HUES64 (cell line): Measurements from ENCODE around the gene GRID1.
"Not testable (repeated sequence)": the region's sequence is repeated elsewhere in the genome, so short reads cannot be mapped to it uniquely, and the experiment has no call there.

Experiments used
- H3K27ac ChIP-seq: 2 replicates; pipeline ENCODE4 v1.7.0; 2013; ENCODE audit warnings: low read depth, low read length, inconsistent platforms
- H3K27me3 ChIP-seq: 2 replicates; pipeline ENCODE4 v1.6.1; 2013; ENCODE audit warnings: mild to moderate bottlenecking, low read length; ENCODE audit not compliant: insufficient read depth
- H3K36me3 ChIP-seq: 2 replicates; pipeline ENCODE4 v1.6.1; 2013; ENCODE audit warnings: mild to moderate bottlenecking, low read length; ENCODE audit not compliant: insufficient read depth
- H3K4me1 ChIP-seq: 2 replicates; pipeline ENCODE4 v1.6.1; 2013; ENCODE audit warnings: mild to moderate bottlenecking, low read length, moderate library complexity; ENCODE audit not compliant: insufficient read depth
- H3K4me3 ChIP-seq: 2 replicates; pipeline ENCODE4 v1.5.1; 2013; ENCODE audit warnings: mild to moderate bottlenecking, low read length, moderate library complexity
- H3K9ac ChIP-seq: 2 replicates; pipeline ENCODE4 v1.6.1; 2013; ENCODE audit warnings: mild to moderate bottlenecking, low read depth, low read length
- H3K9me3 ChIP-seq: 2 replicates; pipeline ENCODE4 v1.6.1; 2013; ENCODE audit warnings: low read depth, low read length; ENCODE audit not compliant: insufficient read depth
- WGBS: fragments of 150-250, 120-280 bp; methylation state at CpG from one replicate; pipeline ENCODE4 v1.1.7; 2013; ENCODE audit warnings: missing lambda C conversion rate; 5-methylcytosine and 5-hydroxymethylcytosine counted together

The GRID1 gene

DNA sequence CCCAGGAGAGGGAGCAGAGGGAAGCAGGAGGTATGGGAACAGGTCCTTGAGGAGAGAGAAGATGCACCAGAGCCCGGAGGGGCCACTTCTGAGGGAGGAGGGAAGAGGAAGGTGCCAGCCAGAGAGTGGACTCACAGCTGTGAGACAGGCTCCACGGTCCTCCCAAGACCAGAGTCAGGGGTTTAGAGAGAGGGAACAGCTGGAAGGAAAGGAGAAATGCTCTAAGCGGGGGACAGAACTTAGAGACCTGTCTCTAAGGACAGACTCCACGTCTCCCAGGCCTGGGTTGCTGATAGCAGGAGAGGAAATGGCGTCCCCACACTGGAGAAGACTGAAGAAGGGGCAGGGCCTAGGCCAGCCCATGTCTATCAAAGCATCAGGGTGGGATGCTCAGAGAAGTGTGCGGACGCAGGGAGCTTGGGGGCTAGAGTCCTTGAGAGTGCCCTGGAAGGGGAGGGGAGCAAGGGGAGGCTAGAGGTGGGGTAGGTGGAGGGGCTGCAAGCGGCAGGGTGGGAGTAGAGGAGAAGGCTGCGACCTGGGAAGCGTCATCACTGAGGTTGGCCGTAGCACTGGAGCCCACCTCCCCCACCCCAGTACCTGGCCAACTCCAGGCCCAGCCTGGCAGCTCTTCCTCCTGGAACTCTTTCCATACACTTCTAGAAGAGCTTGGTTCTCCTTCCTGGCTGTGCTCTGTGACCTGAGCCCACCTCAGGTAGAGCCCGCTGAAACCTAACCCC is 25.6 kb upstream of the GRID1 start:
- H3K4me1 ChIP-seq, result peaks cover 4% of the 10 kb centered on the region
- H3K27ac ChIP-seq, result no peak overlapping the region
- H3K9ac ChIP-seq, result no peak overlapping the region
- H3K36me3 ChIP-seq, result no peaks in the 10 kb centered on the region
- H3K4me3 ChIP-seq, result no peak overlapping the region
- H3K9me3 ChIP-seq, result no peaks in the 10 kb centered on the region
- peaks cover 56% of the 10 kb centered on the region for H3K27me3 ChIP-seq
- 75% methylated on average over 12 of the region's 12 CpGs for WGBS

DNA sequence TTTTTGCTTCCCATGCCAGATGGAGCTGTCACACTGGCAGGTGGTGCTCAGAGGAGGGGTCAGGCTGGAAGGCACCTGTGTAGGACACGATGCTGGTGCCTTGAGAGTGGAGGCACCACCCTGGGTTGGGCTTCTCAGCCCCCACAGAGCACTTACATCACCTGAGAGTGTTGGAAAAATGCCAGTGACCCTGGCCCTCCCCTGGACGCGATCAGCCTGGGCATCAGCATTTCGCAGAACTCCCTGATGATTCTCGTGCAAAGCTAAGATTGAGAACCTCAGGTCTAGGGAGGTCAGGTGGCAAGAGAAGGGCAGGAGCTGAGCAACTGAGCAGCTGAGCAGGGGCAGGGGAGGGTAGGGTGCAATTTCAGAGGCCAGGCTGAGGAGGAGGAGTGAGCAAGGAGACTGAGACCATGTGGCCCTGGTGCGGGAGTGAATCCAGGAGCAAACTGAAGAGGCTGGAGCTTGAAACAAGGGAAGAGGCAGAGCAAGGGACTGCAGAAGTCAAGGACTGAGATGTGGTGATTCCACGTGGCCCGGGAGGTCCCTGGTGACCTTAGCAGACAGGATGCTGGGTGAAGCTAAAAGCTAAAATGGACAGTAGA is 24.7 kb upstream of the GRID1 start:
- peaks cover 52% of the 10 kb centered on the region for H3K27me3 ChIP-seq

DNA sequence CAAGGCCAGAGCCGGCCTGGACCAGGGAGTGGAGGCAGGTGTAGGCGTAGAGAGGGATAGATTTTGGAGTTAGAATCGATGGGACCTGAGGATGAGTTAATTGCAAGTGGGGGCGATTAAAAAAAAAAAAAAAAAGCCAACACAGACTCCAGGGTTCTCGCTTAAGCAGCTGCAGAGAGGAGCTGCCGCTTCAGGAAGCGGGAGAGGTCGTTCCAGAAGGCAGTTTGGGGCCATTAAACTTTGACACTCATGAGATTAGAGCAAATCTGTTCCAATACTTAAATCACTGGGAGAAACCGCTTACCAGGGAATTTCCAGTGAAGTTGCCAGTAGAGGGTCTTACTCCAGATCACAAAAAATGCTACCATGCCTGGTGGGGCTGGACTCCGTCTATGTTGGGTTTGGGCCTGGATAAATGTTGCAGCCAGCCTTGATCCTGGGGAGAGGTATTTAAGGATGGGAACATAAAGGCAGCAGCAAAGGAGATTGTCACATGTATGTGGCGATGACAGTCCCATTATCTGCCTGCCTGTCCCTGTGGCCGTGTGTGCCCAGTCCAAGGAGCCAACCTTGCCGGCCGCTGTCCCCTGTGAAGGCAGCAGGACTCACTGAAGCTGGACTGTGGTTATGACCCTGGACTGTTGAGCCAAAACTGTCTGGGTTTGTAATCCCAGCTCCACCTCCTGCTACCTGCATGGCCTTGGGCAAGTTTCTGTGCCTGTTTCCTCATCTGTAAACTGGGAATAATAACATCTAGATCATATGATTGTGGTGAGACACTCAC is 23.9 kb upstream of the GRID1 start:
- H3K4me3 ChIP-seq, result peak overlapping the region; percentile 71
- WGBS, result 76% methylated on average over 14 of the region's 14 CpGs
- H3K36me3 ChIP-seq, result no peaks in the 10 kb centered on the region
- H3K9me3 ChIP-seq, result no peaks in the 10 kb centered on the region
- H3K27ac ChIP-seq, result no peak overlapping the region
- no peak overlapping the region for H3K9ac ChIP-seq
- H3K4me1 ChIP-seq, result peaks cover 4% of the 10 kb centered on the region
- peaks cover 50% of the 10 kb centered on the region for H3K27me3 ChIP-seq

More for the DNA sequence above, 24.7 kb upstream of the GRID1 start:
- Histone ChIP-seq H3K4me1 (peaks cover 4% of the 10 kb centered on the region), H3K36me3 (no peaks in the 10 kb centered on the region), H3K9me3 (no peaks in the 10 kb centered on the region), H3K9ac (no peak overlapping the region), H3K4me3 (no peak overlapping the region), H3K27ac (no peak overlapping the region)
- WGBS, result 90% methylated on average over 8 of the region's 8 CpGs

DNA sequence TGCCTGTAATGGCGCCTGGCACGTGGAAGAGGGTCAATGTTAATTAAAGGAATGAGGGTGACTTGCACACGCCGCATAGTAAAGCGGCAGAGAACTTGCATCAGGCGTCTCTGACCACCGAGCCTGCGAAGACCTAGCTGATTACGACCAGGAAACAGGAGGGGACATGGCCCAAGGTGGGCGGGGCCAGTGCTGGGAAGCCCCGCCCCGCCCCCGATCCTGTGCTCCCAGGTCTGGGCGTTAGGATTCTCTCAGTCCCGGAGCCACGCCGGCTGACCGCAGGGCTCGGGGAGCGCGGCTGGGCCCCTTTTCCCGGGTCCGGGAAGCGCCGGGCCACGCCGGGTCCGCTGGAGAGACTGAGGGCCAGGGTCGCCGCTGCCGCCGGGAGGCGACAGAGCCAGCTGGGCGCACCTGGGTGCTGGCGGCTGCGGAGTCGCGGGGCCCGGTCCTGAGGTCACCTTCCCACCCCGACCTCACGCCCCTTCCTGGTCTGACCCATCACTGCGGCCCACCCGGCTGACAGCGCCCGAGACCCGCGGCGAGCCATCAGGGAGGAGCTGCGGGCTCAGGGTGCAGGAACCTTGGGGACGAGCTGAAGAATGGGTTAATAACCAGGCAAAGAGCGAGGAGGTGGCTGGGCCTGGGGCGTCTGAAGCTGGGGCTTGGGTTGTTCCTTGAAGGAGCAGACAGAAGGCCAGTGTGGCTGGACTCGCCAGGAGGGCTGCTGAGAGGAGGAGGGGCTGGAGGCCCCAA is 23.0 kb upstream of the GRID1 start:
- Histone ChIP-seq H3K4me3 (peak overlapping the region; percentile 71), H3K27me3 (peaks cover 50% of the 10 kb centered on the region), H3K4me1 (peaks cover 4% of the 10 kb centered on the region), H3K9me3 (no peaks in the 10 kb centered on the region), H3K36me3 (no peaks in the 10 kb centered on the region), H3K27ac (no peak overlapping the region), H3K9ac (peak overlapping the region; percentile 56)
- WGBS, result 2% methylated on average over 53 of the region's 53 CpGs

DNA sequence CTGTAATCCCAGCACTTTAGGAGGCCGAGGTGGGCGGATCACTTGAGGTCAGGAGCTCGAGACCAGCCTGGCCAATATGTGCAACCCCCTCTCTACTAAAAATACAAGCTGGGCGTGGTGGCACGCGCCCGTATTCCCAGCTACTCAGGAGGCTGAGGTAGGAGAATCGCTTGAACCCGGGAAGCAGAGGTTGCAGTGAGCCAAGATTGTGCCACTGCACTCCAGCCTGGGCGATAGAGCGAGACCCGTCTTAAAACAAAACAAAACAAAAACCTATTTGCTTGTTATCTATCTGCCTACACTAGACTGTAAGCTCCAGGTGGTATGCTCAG is 22.5 kb upstream of the GRID1 start:
- 81% methylated on average over 12 of the region's 12 CpGs for WGBS
- Histone ChIP-seq H3K9ac (0 out of 2 replicates have a peak overlapping the region, but pooled peaks have one; percentile 19), H3K27me3 (peaks cover 50% of the 10 kb centered on the region), H3K4me3 (peak overlapping the region; percentile 71)
- H3K36me3 ChIP-seq, H3K4me1 ChIP-seq, H3K9me3 ChIP-seq, H3K27ac ChIP-seq: not testable (repeated sequence)

DNA sequence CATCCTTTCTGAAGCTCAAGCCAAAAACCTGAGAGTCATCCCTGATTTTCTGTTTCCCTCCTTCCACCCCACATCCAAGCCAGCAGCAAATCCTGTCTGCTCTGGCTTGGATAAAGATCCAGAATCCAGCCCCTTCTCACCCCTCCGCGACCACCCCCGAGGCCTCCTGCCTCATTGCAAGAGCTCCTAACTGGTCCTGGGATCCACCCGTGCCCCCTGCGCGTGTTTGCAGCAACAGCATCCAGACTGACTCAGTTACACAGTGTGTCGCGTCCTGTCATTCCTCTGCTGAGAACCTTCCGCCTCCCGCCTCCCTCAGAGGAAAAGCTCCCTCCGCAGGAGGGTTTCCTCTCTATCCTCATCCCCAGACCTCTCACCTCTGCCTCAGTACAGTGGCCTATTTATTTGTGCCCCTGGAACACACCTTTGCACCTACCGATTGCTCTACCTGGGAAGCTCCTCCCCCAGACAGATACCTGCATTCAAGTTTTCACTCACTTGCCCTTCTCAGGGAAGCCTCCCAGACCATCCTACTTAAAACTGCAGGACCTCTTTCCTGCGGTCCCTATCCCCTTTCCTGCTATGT is 21.6 kb upstream of the GRID1 start:
- H3K36me3 ChIP-seq, result no peaks in the 10 kb centered on the region
- WGBS, result 74% methylated on average over 13 of the region's 13 CpGs
- peaks cover 4% of the 10 kb centered on the region for H3K4me1 ChIP-seq
- H3K9me3 ChIP-seq, result no peaks in the 10 kb centered on the region
- no peak overlapping the region for H3K9ac ChIP-seq
- H3K27me3 ChIP-seq, result peaks cover 50% of the 10 kb centered on the region
- no peak overlapping the region for H3K27ac ChIP-seq
- H3K4me3 ChIP-seq, result no peak overlapping the region

DNA sequence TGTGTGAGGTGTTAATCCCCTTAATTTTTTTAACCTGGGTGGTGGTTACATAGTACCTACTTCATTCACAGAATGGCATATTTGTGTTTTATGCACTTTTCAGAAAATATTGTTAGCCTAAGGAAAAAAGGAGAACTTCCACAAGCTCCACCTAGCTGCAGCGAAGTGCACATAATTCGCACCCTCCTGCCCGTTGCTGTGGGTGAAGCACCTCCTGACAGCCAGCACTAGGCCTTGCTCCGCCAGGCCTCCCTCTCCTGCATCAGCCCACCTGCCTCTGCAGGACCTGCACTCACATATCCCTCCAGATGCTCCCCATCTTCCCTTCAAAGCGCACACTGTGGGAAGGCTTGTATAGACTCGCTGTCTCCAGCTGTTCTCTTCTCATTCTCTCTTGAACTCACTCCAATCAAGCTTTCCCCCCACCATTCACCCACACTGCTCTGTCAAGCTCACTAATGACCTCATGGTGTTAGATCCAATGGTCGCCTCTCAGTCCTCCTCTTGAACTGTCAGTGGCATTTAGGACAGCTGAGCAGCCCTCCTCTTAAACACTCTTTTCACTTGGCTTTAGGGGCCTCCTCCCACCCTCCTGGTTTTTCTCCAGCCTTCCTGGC is 20.7 kb upstream of the GRID1 start:
- no peaks in the 10 kb centered on the region for H3K36me3 ChIP-seq
- peaks cover 4% of the 10 kb centered on the region for H3K4me1 ChIP-seq
- no peak overlapping the region for H3K9ac ChIP-seq
- H3K4me3 ChIP-seq, result no peak overlapping the region
- 64% methylated on average over 7 of the region's 7 CpGs for WGBS
- peaks cover 44% of the 10 kb centered on the region for H3K27me3 ChIP-seq
- H3K9me3 ChIP-seq, result no peaks in the 10 kb centered on the region
- H3K27ac ChIP-seq, result no peak overlapping the region

DNA sequence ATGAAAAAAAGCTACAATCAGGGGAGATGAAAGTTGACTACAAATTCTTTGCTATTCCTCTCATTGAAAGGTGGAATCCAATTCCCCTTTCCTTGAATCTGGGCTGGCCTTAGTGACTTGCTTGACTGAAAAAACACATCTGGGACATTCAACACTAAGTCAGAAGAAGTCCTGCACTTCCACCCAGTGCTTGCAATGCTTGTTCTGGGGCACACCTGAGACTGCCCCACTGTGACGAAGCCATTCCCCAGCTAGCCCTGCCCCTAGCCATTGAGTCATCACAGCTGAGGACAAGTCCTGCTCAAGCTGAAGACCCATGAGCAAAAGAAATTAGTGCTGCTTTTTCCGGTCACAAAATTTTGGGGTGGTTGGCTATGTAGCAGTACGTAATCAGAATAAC is 19.2 kb upstream of the GRID1 start:
- no peaks in the 10 kb centered on the region for H3K36me3 ChIP-seq
- H3K9ac ChIP-seq, result no peak overlapping the region
- no peak overlapping the region for H3K4me3 ChIP-seq
- no peak overlapping the region for H3K27ac ChIP-seq
- H3K4me1 ChIP-seq, result peaks cover 4% of the 10 kb centered on the region
- H3K27me3 ChIP-seq, result peaks cover 29% of the 10 kb centered on the region
- H3K9me3 ChIP-seq, result no peaks in the 10 kb centered on the region
- WGBS, result 78% methylated on average over 2 of the region's 3 CpGs

DNA sequence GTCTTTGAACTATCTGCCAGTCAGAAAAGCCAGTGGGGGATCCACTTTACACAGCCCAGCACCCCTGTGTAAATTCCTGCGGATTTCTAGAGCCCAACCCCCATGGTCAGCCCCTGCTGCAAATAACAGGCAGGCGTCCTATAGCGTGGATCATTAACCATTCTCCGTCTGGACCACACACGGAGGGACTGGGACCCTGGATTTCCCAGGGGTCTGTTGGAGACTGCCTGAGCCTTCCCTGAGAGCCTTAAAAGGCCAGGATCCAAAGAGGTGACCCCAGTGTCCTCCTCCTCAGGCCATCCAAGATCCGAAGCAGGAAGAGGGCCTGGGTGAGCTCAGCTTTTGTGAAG is 11.2 kb upstream of the GRID1 start:
- H3K9ac ChIP-seq, result no peak overlapping the region
- peaks cover 43% of the 10 kb centered on the region for H3K27me3 ChIP-seq
- H3K4me3 ChIP-seq, result no peak overlapping the region
- H3K27ac ChIP-seq, result no peak overlapping the region
- H3K36me3 ChIP-seq, result no peaks in the 10 kb centered on the region
- 76% methylated on average over 6 of the region's 6 CpGs for WGBS
- no peaks in the 10 kb centered on the region for H3K9me3 ChIP-seq
- no peaks in the 10 kb centered on the region; the same call in 1 of the 2 replicates for H3K4me1 ChIP-seq

DNA sequence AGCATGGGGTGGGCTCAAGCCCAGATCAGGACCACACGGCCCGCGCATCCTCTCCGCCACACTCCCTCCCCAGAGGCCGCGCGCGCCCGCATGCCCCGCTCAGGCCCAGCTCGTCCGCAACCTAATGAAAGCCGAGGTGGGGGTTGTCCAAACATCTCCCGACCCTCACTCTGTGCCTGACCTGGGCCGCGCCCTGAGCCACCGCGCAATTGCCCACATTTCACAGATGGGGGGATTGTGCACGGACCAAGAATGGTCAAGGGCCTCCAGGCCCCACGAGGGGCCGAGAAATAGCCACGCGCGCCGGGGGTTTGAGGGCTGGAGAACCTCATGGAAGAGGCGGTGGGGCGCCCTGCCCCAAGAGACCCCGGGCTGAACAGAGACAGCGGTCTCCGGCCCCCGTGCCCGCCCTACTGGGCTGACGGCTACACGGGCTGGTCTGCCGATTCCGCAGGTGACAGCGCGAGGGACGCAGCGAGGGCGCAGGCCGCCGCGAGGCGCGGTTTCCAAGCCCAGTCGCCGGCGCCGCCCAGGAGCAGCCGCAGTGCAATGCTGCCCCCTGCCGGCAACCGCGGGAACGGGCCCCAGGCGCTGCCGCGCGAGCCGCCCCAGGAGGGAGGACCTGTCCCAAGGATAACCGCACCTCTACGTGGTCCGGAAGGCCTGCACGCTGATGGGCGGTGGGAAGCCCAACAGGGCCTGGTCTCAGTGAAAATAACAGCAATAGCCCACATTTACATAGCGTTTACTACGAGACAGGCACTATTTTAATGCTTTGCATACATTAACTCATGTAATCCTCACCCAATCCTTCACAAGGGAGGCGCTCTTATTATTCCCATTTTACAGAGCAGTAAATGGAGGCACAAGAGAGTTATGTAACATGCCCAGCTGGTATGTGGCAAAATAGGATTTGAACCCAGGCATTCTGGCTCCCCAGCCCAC is 10.5 kb upstream of the GRID1 start:
- peak overlapping the region; percentile 42 for H3K4me3 ChIP-seq
- H3K9ac ChIP-seq, result peak overlapping the region; percentile 41; the same call in 1 of the 2 replicates
- H3K27ac ChIP-seq, result no peak overlapping the region
- no peaks in the 10 kb centered on the region; the same call in 1 of the 2 replicates for H3K4me1 ChIP-seq
- peaks cover 49% of the 10 kb centered on the region for H3K27me3 ChIP-seq
- 25% methylated on average over 68 of the region's 68 CpGs for WGBS
- H3K36me3 ChIP-seq, result no peaks in the 10 kb centered on the region
- no peaks in the 10 kb centered on the region for H3K9me3 ChIP-seq
